ENCODE results near the gene SLC15A3.

The SLC15A3 gene

DNA sequence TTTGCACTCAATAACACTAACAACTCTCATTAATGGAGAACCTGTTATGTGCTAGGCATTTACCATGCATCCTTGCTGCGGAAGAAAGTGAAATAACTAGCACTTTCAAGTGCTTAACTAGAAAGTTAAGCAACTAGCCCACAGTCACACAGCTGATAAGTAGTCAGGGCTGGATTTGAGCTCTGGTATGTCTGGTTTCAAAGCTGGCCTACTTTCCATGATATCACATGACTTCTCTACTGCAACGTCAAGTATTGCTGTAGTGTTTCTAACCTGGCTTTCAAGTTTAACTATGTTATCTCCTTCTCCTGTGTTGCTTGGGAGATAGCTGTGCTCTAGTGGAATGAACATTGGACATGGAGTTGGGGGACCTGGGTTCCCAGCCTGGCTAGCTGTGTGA, 12.1 kb downstream of the SLC15A3 start:
- Histone ChIP-seq H3K9ac (ENCODE audit: low read length) (no peak overlapping the region), H3K4me3 (ENCODE audit: low read length) (no peak overlapping the region), H3K36me3 (ENCODE audit: control insufficient read depth, insufficient read depth, low read length) (peaks cover 10% of the 10 kb centered on the region), H3K27ac (ENCODE audit: low read depth, low read length) (no peak overlapping the region), H3K27me3 (ENCODE audit: control insufficient read depth, insufficient read depth, low read length) (no peaks in the 10 kb centered on the region), H3K4me1 (ENCODE audit: control insufficient read depth, insufficient read depth, low read length) (no peaks in the 10 kb centered on the region)

DNA sequence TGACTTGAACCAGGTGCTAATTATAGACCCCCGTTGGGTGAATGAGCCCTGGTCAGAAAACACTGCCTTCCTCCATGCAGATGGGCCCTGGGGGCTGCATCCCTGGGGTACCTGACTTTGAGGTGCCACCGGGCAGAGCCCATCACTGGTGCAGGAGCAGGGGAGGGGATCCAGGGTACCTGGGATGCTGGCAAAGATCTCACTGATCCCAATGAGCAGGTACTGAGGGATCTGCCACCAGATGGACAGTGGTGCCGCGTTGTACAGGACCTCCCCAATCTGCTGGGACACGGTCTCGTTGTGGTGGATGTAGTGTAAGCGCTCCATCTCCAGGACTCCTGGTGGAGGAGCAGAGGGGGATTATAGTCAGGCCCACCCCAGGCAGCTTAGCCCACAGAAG, 12.7 kb downstream of the SLC15A3 start:
- Histone ChIP-seq H3K9ac (ENCODE audit: low read length) (no peak overlapping the region), H3K4me1 (ENCODE audit: control insufficient read depth, insufficient read depth, low read length) (no peaks in the 10 kb centered on the region)

DNA sequence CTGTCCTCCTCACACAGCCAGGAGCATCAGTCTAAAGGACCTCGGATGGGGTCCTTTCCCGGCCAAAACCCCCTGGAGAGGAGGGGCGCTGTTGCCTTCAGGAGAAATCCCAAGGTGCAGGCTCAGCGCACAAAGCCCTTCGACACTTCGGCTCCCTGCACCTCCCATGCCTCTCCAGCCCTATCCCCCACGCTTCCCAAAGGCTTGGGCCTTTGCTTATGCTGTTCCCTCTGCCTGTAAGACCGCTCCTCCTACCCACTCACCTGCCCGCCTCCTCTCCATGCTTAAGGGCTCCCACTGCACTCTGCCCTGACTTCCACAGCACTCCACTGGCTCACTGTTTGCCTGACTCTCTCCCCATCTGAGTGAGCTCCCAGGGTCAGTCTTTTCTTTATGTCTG, 13.5 kb downstream of the SLC15A3 start:
- no peak overlapping the region for H3K9ac ChIP-seq (ENCODE audit: low read length)
- H3K4me3 ChIP-seq (ENCODE audit: low read length) = no peak overlapping the region
- H3K27ac ChIP-seq (ENCODE audit: low read depth, low read length) = no peak overlapping the region
- no peaks in the 10 kb centered on the region for H3K27me3 ChIP-seq (ENCODE audit: control insufficient read depth, insufficient read depth, low read length)
- peaks cover 10% of the 10 kb centered on the region for H3K36me3 ChIP-seq (ENCODE audit: control insufficient read depth, insufficient read depth, low read length)
- no peaks in the 10 kb centered on the region for H3K4me1 ChIP-seq (ENCODE audit: control insufficient read depth, insufficient read depth, low read length)

More for the DNA sequence above, 12.7 kb downstream of the SLC15A3 start:
- no peaks in the 10 kb centered on the region for H3K27me3 ChIP-seq (ENCODE audit: control insufficient read depth, insufficient read depth, low read length)
- no peak overlapping the region for H3K4me3 ChIP-seq (ENCODE audit: low read length)
- peaks cover 10% of the 10 kb centered on the region for H3K36me3 ChIP-seq (ENCODE audit: control insufficient read depth, insufficient read depth, low read length)
- H3K27ac ChIP-seq (ENCODE audit: low read depth, low read length) = no peak overlapping the region

DNA sequence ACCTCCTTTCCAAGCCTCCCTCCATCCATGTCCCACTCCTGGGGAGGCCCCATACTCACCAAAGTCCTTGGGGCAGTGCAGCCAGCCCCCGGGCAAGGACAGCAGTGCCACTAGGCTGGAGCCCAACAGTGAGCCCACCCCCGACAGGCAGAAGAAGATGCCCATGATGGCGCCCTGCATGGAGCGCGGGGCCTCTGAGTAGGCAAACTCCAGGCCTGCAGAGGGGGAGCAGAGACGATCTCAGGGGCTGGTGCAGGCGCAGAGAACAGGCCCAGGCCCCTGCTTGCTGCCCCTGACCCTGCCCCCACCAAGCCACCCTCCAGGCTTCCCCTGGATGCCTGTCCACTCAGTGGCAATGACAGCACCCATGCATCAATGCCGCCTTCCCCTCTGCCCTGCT, 14.2 kb downstream of the SLC15A3 start:
- Histone ChIP-seq H3K4me3 (ENCODE audit: low read length) (no peak overlapping the region), H3K4me1 (ENCODE audit: control insufficient read depth, insufficient read depth, low read length) (no peaks in the 10 kb centered on the region), H3K36me3 (ENCODE audit: control insufficient read depth, insufficient read depth, low read length) (peaks cover 10% of the 10 kb centered on the region), H3K9ac (ENCODE audit: low read length) (no peak overlapping the region), H3K27me3 (ENCODE audit: control insufficient read depth, insufficient read depth, low read length) (no peaks in the 10 kb centered on the region), H3K27ac (ENCODE audit: low read depth, low read length) (no peak overlapping the region)

DNA sequence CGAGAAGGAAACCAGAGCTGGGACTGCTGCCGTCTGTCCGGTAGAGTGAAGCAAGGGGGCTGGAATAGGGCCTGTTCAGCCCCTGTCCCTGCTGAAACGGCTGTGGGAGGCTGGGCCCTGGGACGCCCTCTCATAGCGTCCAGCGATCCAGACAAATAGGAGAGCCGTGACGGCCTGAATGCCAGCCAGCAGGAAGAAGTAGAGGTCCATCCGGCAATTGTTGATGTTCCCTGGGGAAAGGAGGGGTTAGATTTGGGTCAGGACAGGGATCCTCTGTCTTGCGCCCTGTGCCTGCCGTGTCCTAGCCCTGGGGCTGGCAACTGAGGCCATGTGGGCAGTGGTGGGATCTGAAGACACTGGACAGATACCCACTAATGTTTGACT, 14.8 kb downstream of the SLC15A3 start:
- peaks cover 10% of the 10 kb centered on the region for H3K36me3 ChIP-seq (ENCODE audit: control insufficient read depth, insufficient read depth, low read length)
- no peaks in the 10 kb centered on the region for H3K4me1 ChIP-seq (ENCODE audit: control insufficient read depth, insufficient read depth, low read length)
- H3K27ac ChIP-seq (ENCODE audit: low read depth, low read length) = no peak overlapping the region
- no peaks in the 10 kb centered on the region for H3K27me3 ChIP-seq (ENCODE audit: control insufficient read depth, insufficient read depth, low read length)
- no peak overlapping the region for H3K9ac ChIP-seq (ENCODE audit: low read length)
- no peak overlapping the region for H3K4me3 ChIP-seq (ENCODE audit: low read length)

DNA sequence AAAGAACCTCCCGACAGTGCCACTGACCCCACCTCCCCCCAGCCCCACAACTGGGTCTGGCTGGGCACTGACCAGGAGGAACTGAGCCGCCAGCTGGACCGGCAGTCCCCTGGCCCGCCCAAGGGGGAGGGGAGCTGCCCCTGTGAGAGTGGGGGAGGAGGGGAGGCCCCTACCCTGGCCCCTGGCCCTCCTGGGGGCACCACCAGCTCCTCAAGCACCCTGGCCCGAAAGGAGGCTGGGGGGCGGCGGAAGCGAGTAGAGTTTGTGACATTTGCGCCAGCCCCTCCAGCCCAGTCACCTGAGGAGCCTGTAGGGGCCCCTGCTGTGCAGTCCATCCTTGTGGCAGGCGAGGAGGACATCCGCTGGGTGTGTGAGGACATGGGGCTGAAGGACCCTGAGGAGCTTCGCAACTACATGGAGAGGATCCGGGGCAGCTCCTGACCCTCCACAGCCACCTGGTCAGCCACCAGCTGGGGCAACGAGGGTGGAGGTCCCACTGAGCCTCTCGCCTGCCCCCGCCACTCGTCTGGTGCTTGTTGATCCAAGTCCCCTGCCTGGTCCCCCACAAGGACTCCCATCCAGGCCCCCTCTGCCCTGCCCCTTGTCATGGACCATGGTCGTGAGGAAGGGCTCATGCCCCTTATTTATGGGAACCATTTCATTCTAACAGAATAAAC, 15.4 kb downstream of the SLC15A3 start:
- H3K4me3 ChIP-seq (ENCODE audit: low read length) = no peak overlapping the region
- H3K9ac ChIP-seq (ENCODE audit: low read length) = no peak overlapping the region
- no peaks in the 10 kb centered on the region for H3K27me3 ChIP-seq (ENCODE audit: control insufficient read depth, insufficient read depth, low read length)
- no peak overlapping the region for H3K27ac ChIP-seq (ENCODE audit: low read depth, low read length)
- H3K36me3 ChIP-seq (ENCODE audit: control insufficient read depth, insufficient read depth, low read length) = peaks cover 10% of the 10 kb centered on the region
- H3K4me1 ChIP-seq (ENCODE audit: control insufficient read depth, insufficient read depth, low read length) = no peaks in the 10 kb centered on the region

DNA sequence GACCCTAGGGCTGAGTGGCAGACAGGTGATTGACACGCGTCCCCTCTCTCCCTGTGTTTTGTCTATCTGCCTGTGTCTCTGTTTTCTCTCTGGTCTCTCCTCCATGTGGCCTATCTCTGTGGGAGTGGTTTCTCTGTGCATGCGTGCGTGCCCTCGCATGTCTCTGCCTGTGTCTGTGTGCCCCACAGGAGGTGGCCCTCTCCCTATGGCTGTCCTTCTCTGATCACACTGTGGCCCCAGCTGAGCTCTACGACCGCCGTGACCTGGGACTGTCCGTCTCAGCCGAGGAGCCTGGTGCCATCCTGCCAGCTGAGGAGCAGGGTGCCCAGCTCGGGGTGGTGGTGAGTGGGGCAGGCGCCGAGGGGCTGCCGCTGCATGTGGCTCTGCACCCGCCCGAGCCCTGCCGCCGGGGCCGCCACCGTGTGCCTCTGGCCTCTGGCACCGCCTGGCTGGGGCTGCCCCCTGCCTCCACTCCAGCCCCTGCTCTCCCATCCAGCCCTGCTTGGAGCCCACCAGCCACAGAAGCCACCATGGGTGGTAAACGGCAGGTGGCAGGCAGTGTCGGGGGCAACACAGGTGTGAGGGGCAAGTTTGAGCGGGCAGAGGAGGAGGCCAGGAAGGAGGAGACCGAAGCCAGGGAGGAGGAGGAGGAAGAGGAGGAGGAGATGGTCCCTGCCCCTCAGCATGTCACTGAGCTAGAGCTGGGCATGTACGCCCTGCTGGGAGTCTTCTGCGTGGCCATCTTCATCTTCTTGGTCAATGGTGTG, 16.1 kb downstream of the SLC15A3 start:
- Histone ChIP-seq H3K4me1 (ENCODE audit: control insufficient read depth, insufficient read depth, low read length) (no peaks in the 10 kb centered on the region), H3K4me3 (ENCODE audit: low read length) (no peak overlapping the region), H3K9ac (ENCODE audit: low read length) (no peak overlapping the region), H3K27me3 (ENCODE audit: control insufficient read depth, insufficient read depth, low read length) (no peaks in the 10 kb centered on the region), H3K27ac (ENCODE audit: low read depth, low read length) (no peak overlapping the region), H3K36me3 (ENCODE audit: control insufficient read depth, insufficient read depth, low read length) (peaks cover 7% of the 10 kb centered on the region)

DNA sequence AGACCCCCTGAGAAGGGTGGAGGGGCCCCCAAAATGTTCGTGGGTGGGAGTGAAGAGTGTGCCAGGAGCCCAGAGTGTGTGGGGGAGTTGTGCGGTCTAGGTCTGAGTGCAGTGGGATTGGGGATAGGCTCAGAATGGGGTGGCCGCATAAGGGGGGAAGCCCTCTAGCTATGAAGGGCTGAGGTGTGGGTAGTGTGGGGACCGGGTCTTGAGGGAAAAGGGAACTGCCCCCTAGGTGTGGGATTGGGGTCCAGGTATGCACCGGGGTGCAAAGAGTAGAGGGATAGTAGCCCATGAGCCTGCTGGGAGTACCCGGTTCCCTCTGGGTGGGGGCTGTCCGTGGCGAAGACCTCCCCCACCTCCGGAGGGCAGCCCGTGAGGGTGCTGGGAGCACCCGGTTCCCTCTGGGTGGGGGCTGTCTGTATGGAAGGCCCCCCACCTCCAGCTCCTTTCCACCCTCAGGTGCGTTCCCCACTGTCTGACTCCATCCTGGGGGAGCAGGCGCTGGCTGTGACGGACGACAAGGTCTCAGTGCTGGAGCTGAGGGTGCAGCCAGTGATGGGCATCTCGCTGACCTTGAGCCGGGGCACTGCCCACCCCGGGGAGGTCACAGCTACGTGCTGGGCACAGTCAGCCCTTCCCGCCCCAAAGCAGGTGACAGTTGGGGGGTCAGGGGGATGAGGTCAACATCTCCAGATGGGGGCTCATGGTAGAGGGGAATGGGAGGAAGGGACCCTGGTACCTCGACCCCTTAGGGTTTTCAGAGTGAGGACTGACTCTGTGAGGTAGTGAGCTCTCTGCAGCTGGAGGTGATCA, 17.0 kb downstream of the SLC15A3 start:
- Histone ChIP-seq H3K9ac (ENCODE audit: low read length) (no peak overlapping the region), H3K27ac (ENCODE audit: low read depth, low read length) (no peak overlapping the region)

DNA sequence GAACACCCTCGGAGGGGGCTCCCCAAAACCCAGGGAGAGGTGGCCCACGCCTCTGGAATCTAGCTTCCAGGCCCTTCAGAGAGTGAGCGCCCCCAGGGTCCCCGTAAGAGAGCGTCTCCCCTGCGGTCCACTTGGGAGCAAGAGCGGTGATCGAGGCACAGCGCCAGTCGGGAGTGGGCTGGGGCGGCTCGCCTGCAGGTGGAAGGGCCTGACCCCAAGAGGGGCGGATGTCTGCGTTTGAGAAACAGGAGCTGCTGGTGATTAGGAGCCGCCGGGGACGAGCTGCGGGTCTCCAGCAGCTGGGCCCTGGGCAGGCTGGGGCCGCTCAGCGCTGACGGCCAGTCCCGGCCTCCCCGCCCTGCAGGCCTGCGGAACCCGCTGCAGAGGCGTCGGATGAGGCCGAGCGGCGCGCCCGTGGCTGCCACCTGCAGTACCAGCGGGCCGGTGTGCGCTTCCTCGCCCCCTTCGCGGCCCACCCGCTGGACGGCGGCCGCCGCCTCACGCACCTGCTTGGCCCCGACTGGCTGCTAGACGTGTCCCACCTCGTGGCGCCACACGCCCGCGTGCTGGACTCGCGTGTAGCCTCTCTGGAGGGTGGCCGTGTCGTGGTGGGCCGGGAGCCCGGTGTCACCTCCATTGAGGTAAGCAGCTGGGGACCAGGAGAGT, 17.7 kb downstream of the SLC15A3 start:
- Histone ChIP-seq H3K4me1 (ENCODE audit: control insufficient read depth, insufficient read depth, low read length) (no peaks in the 10 kb centered on the region), H3K9ac (ENCODE audit: low read length) (no peak overlapping the region), H3K36me3 (ENCODE audit: control insufficient read depth, insufficient read depth, low read length) (peaks cover under 1% of the 10 kb centered on the region), H3K27ac (ENCODE audit: low read depth, low read length) (no peak overlapping the region), H3K27me3 (ENCODE audit: control insufficient read depth, insufficient read depth, low read length) (no peaks in the 10 kb centered on the region), H3K4me3 (ENCODE audit: low read length) (no peak overlapping the region)

More for the DNA sequence above, 17.0 kb downstream of the SLC15A3 start:
- Histone ChIP-seq H3K36me3 (ENCODE audit: control insufficient read depth, insufficient read depth, low read length) (peaks cover 7% of the 10 kb centered on the region), H3K4me3 (ENCODE audit: low read length) (no peak overlapping the region), H3K27me3 (ENCODE audit: control insufficient read depth, insufficient read depth, low read length) (no peaks in the 10 kb centered on the region), H3K4me1 (ENCODE audit: control insufficient read depth, insufficient read depth, low read length) (no peaks in the 10 kb centered on the region)

DNA sequence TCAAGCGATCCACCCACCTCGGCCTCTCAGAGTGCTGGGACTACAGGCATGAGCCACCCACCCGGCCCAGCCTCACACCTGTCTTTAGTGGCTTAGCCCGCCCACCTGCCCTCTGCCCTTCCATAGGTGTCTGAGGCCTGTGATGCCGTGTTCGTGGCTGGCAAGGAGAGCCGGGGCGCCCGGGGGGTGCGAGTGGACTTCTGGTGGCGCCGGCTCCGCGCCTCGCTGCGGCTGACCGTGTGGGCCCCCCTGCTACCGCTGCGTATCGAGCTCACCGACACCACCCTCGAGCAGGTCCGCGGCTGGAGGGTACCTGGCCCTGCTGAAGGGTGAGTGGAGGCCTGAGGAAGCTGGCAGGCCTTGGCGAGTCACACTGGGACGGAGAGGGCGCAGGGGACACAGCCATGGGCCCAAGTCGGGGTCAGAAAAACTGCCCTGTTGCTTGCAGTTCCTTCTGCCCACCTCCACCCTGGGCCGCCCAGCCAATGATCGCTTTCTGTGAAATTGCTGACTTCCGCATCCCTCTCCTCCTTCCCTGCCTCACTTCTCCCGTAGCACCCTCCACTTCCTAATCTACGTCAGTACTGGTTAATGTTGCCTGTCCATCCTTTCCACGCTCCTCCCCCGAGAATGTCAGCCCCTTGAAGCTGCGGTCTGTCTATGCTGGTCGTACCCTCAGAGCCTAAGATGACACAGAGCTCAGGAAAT, 18.4 kb downstream of the SLC15A3 start:
- no peaks in the 10 kb centered on the region for H3K4me1 ChIP-seq (ENCODE audit: control insufficient read depth, insufficient read depth, low read length)
- H3K36me3 ChIP-seq (ENCODE audit: control insufficient read depth, insufficient read depth, low read length) = no peaks in the 10 kb centered on the region
- H3K27me3 ChIP-seq (ENCODE audit: control insufficient read depth, insufficient read depth, low read length) = no peaks in the 10 kb centered on the region
- no peak overlapping the region for H3K27ac ChIP-seq (ENCODE audit: low read depth, low read length)
- no peak overlapping the region for H3K4me3 ChIP-seq (ENCODE audit: low read length)
- H3K9ac ChIP-seq (ENCODE audit: low read length) = no peak overlapping the region

DNA sequence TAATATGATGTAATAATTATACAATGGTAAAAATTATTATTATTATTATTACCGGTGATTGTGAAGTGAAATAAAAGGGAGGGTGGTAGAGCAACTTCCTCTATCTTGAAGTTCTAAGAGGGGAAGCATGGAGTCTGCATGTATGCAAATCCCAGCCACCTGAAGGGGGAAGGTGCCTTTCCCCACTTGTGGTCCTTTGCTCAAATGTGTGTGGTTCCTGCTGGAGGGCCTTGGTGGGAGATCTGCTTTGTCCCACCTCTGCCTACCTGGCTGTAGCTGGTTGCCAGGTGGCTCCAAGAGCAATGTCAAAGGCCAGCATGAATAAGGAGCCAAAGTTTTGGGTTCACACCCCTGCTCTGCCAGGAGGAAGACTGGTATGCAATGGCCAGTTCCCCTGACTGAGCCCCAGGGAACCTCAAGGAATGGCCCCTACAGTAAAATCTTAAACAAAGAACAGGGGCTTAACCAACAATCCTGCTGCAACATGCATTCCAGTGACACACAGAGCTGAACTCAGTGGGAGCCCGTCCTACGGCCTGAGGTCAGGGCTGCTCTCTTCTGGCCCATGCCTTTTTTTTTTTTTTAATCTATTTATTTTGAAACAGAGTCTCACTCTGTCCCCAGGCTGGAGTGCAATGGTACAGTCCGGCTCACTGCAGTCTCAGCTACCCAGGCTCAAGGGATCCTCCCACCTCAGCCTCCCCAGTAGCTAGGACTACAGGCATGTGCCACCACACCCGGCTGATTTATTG, 19.2 kb downstream of the SLC15A3 start:
- Histone ChIP-seq H3K4me1 (ENCODE audit: control insufficient read depth, insufficient read depth, low read length) (no peaks in the 10 kb centered on the region), H3K27ac (ENCODE audit: low read depth, low read length) (no peak overlapping the region), H3K36me3 (ENCODE audit: control insufficient read depth, insufficient read depth, low read length) (no peaks in the 10 kb centered on the region), H3K27me3 (ENCODE audit: control insufficient read depth, insufficient read depth, low read length) (no peaks in the 10 kb centered on the region), H3K9ac (ENCODE audit: low read length) (no peak overlapping the region), H3K4me3 (ENCODE audit: low read length) (no peak overlapping the region)
